A549 (cell line): ENCODE results near the gene BBS9.

Experiments used
- CEBPB ChIP-seq, 2 experiments: fragments of >200 bp in 1 of 2; sonication (Bioruptor Twin) in 1 of 2; formaldehyde crosslinking in 1 of 2; IDR thresholded peaks; 2 replicates each; pipeline ENCODE4 v1.6.1; 2012 to 2016
- CHD2 ChIP-seq: fragments of 150-350 bp; IDR thresholded peaks from 2 replicates; pipeline ENCODE4 v1.6.1; 2014; ENCODE audit warnings: low read length; ENCODE audit not compliant: partially characterized antibody
- CTCF ChIP-seq: fragments of >200 bp; sonication (Bioruptor Twin); formaldehyde crosslinking; IDR thresholded peaks from 3 replicates; pipeline ENCODE4 v1.5.1; 2016
- E2F6 ChIP-seq: IDR thresholded peaks from 2 replicates; pipeline ENCODE4 v1.6.1; 2012; ENCODE audit warnings: low read depth, borderline replicate concordance
- ELK1 ChIP-seq: fragments of 150-350 bp; IDR thresholded peaks from 2 replicates; pipeline ENCODE4 v1.6.1; 2014; ENCODE audit warnings: low read depth, mild to moderate bottlenecking, low read length
- EP300 ChIP-seq, 2 experiments: fragments of >200 bp; sonication (Bioruptor Twin); formaldehyde crosslinking; IDR thresholded peaks; 2 replicates in 1 of 2; 3 replicates in 1 of 2; pipeline ENCODE4 v1.6.1; 2016 to 2017
- KDM5A ChIP-seq: fragments of 200-600 bp; sonication (generic); IDR thresholded peaks from 2 replicates; pipeline ENCODE4 v1.6.1; 2016; ENCODE audit warnings: antibody characterized with exemption, mild to moderate bottlenecking
- MAX ChIP-seq: IDR thresholded peaks from 2 replicates; pipeline ENCODE4 v1.6.1; 2012
- POLR2A ChIP-seq: IDR thresholded peaks from 2 replicates; pipeline ENCODE4 v1.6.1; 2012; ENCODE audit warnings: mild to moderate bottlenecking, low read length
- RCOR1 ChIP-seq: fragments of 150-350 bp; IDR thresholded peaks from 2 replicates; pipeline ENCODE4 v1.6.1; 2014; ENCODE audit warnings: antibody characterized with exemption, low read length, low read depth
- RFX5 ChIP-seq: fragments of 450-650 bp; IDR thresholded peaks from 2 replicates; pipeline ENCODE4 v1.7.1; 2014; ENCODE audit warnings: antibody characterized with exemption, mild to moderate bottlenecking, moderate library complexity

- TF ChIP-seq EP300 (IDR thresholded peaks at IDR 0.05), result no peak
- no peak for TF ChIP-seq POLR2A
- no peak for TF ChIP-seq CTCF
- TF ChIP-seq RFX5, result no peak
- TF ChIP-seq RCOR1, result no peak
- TF ChIP-seq CEBPB (IDR thresholded peaks at IDR 0.05), result no peak
- no peak for TF ChIP-seq CHD2
- TF ChIP-seq KDM5A, result no peak
- TF ChIP-seq MAX, result no peak
- no peak for TF ChIP-seq ELK1
- TF ChIP-seq E2F6, result no peak
Measured at GRCh38 chr7:33357846-33358245, 228.5 kb downstream of the BBS9 start.
